Measurements from ENCODE around the gene IGSF9B. TPM values are rescaled to one million over a fixed set of nuclear protein-coding genes. Genes with fewer than 3 reads are reported as not detected.

The IGSF9B gene
- total and polyA plus RNA-seq, 2 experiments from 2014 or later = 0.04 TPM; not detected in 1

DNA sequence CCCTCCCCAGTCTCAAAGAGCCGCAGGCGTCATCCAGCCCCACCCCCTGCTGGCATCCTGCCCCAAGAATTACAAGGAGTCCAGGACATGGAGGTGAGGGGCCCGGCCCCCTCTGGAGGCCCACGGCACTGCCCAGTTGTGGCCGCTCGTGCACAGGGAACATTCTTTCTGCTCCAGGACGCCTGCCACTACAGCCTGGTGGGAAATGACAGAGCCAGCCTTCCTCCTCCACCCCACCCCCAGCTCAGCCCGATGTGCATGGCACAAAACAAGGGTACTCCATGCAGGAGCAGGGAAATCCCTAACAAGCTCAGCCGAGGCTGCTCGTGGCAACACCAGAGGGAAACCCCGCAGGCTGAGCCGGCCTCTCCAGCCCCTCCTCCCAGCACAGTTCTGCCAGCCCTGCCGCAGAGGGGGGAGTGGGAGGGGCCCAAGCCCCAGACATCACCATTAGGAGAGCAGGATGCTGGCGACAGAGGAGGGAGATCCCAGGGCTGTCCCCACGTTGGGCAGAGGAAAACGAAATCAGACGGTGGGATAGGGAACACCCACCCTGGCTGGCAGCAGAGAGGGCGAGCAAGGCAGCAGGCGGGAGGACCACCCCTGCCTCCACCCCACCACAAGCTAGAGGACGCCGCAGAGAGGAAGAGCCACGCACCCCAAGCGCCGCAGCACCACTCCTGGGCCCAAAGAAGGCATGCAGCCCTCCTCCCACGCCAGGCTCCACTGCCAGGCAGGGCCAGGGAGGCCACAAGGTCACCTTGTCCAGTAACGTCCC is 10.0 kb downstream of the IGSF9B start:
- Histone ChIP-seq H3K4me2 (ENCODE audit: unreplicated experiment) (no peak overlapping the region), H3K27ac (no peak overlapping the region), H3K9me2 (ENCODE audit: insufficient read depth) (no peaks in the 10 kb centered on the region), H3K9ac (no peak overlapping the region), H4K20me1 (ENCODE audit: insufficient read depth) (no peaks in the 10 kb centered on the region), H3K4me3 (no peak overlapping the region), H3K27me3 (replicated peaks; ENCODE audit: insufficient read depth) (peaks cover 6% of the 10 kb centered on the region; the same call in 1 of the 2 replicates), H3K9me3 (ENCODE audit: low read depth) (no peaks in the 10 kb centered on the region), H3F3A (ENCODE audit: insufficient read depth) (no peaks in the 10 kb centered on the region), H3K79me2 (ENCODE audit: insufficient read depth) (no peaks in the 10 kb centered on the region), H2AFZ (no peak overlapping the region), H3K36me3 (ENCODE audit: low read depth) (no peaks in the 10 kb centered on the region), H3K4me1 (ENCODE audit: insufficient read depth) (peaks cover 8% of the 10 kb centered on the region; the same call in 1 of the 2 replicates)
- in situ Hi-C loops (cut with MboI) = no loop called here
- DNase-seq = no peak
- 11 to 15% methylated on average over 22 to 25 of the region's 26 CpGs for WGBS, 2 experiments (ENCODE audit: low coverage in 1 of 2, low lambda C conversion rate in 2 of 2, missing lambda C conversion rate in 2 of 2)
- TF ChIP-seq EZH2phosphoT487 (IDR thresholded peaks at IDR 0.05; ENCODE audit: insufficient read depth, low read depth) (no peak), EZH2 (IDR thresholded peaks at IDR 0.05; ENCODE audit: insufficient read depth, poor library complexity, severe bottlenecking) (no peak)

DNA sequence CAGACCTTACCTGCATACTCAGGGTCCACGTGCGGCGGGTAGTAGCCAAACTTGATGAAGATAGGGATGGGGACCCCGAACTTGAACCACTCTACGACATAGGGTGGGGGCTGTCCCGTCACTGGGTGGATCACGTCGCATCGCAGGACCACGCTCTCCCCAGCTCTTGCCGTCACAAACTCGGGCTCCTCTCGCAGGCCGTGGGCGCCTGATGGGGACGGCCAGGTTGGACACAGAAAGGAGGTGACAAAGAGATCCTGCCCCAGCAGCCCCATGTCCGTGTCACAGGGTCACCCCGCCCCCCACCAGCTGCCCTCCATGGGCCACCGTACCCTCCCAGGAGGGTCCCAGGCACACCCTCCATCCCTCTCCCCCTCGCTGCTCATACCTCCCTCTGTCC is 10.7 kb downstream of the IGSF9B start:
- no peak overlapping the region for H3K4me2 ChIP-seq (ENCODE audit: unreplicated experiment)
- H3F3A ChIP-seq (ENCODE audit: insufficient read depth) = no peaks in the 10 kb centered on the region
- no peak overlapping the region for H3K4me3 ChIP-seq
- H2AFZ ChIP-seq = no peak overlapping the region
- no peaks in the 10 kb centered on the region for H3K79me2 ChIP-seq (ENCODE audit: insufficient read depth)
- TF ChIP-seq EZH2 (IDR thresholded peaks at IDR 0.05; ENCODE audit: insufficient read depth, poor library complexity, severe bottlenecking) = no peak
- no peak for TF ChIP-seq EZH2phosphoT487 (IDR thresholded peaks at IDR 0.05; ENCODE audit: insufficient read depth, low read depth)
- in situ Hi-C loops (cut with MboI) = no loop called here
- H4K20me1 ChIP-seq (ENCODE audit: insufficient read depth) = no peaks in the 10 kb centered on the region
- no peak for DNase-seq
- H3K4me1 ChIP-seq (ENCODE audit: insufficient read depth) = peaks cover 2% of the 10 kb centered on the region; the same call in 1 of the 2 replicates
- WGBS, 2 experiments (ENCODE audit: low coverage in 1 of 2, low lambda C conversion rate in 2 of 2, missing lambda C conversion rate in 2 of 2) = 81 to 82% methylated on average over 15 to 20 of the region's 20 CpGs
- H3K9ac ChIP-seq = no peak overlapping the region
- no peaks in the 10 kb centered on the region for H3K9me2 ChIP-seq (ENCODE audit: insufficient read depth)
- H3K27me3 ChIP-seq (replicated peaks; ENCODE audit: insufficient read depth) = peaks cover 6% of the 10 kb centered on the region; the same call in 1 of the 2 replicates
- no peak overlapping the region for H3K27ac ChIP-seq
- no peaks in the 10 kb centered on the region for H3K9me3 ChIP-seq (ENCODE audit: low read depth)
- H3K36me3 ChIP-seq (ENCODE audit: low read depth) = no peaks in the 10 kb centered on the region

DNA sequence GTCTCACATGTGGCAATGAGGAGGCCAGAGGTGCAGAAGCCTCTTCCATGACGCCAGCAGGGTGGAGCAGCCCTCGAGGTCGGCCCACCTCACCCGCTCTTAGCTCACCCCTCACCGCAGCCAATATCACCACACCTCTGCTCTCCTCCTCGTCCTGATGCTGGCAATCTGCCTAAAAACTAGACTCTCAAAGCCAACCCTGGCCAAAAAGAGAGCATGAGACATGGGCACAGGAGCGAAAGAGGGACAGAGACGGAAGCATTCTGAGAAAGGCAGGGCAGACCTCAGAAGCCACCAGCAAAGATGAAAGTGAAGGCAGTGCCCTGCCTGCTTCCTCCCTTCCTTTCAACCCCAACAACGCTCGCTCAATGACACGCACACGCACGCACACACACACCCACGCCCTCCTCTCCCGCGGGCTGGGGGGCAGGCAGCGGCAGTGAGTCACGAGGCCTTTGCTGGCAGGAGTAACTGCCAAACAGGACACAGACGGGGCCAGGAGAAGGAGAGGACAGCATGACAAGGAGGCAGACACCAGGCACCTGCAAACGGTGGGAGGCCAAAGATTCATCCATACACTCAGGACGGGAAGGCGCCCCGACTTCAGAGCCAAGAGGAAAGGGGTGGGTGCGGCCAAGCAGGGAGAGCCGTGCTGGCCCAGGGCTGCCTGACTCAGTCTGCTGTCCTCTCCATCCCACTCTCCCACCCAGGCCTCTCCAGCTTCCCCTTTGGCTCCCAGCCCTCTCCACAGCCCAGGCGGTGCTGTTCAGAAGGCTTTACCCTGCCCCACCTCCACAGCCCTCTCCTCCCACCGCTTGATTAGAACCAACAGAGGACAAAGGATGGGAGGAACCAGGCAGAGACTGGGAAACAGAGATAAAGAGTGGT is 11.4 kb downstream of the IGSF9B start:
- Histone ChIP-seq H3K9me2 (ENCODE audit: insufficient read depth) (no peaks in the 10 kb centered on the region), H3K9me3 (ENCODE audit: low read depth) (no peaks in the 10 kb centered on the region), H3F3A (ENCODE audit: insufficient read depth) (no peaks in the 10 kb centered on the region), H4K20me1 (ENCODE audit: insufficient read depth) (no peaks in the 10 kb centered on the region), H3K27ac (no peak overlapping the region), H3K36me3 (ENCODE audit: low read depth) (no peaks in the 10 kb centered on the region), H3K4me2 (ENCODE audit: unreplicated experiment) (no peak overlapping the region), H3K27me3 (replicated peaks; ENCODE audit: insufficient read depth) (peaks cover 6% of the 10 kb centered on the region; the same call in 1 of the 2 replicates), H3K9ac (no peak overlapping the region), H3K79me2 (ENCODE audit: insufficient read depth) (no peaks in the 10 kb centered on the region), H3K4me1 (ENCODE audit: insufficient read depth) (no peaks in the 10 kb centered on the region), H2AFZ (no peak overlapping the region), H3K4me3 (no peak overlapping the region)
- WGBS, 2 experiments (ENCODE audit: low coverage in 1 of 2, low lambda C conversion rate in 2 of 2, missing lambda C conversion rate in 2 of 2) = 62 to 63% methylated on average over 27 of the region's 27 CpGs
- peak; percentile 42 for DNase-seq
- TF ChIP-seq EZH2phosphoT487 (IDR thresholded peaks at IDR 0.05; ENCODE audit: insufficient read depth, low read depth) (no peak), EZH2 (IDR thresholded peaks at IDR 0.05; ENCODE audit: insufficient read depth, poor library complexity, severe bottlenecking) (no peak)
- in situ Hi-C loops (cut with MboI) = no loop called here

DNA sequence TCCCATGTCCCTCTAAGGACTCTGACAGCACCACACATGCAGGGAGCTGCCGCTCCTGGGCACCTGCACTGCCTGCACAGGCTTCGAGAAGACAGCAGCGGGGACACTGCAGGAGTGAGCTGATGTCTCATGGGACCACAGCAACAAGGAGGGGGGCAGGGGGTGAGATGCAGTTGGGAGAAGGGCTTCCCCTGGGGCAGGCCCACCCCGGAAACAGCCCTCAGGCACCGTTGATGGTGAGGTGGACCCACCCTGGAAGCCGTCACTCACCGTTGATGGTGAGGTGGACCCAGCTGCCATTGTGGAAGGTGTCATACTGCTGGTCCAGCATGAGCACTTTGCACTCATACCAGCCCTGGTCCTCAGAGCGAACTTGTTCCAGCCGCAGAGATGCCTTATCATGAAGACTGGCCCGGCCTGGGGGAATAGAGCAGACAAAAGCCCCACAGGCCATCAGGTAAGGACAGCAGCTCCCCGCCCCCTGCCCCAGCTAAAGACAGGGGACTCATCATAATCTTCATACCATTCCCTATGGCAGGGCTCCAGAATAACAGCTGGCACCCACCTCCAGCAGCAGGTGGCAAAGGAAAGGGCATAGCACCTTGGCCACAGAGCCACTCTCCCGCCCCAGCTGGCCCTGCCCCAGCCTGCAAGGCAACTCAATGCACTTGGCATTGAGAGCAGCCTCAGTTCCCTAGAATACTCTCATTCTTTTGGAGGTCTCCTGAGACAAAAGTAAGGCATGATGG is 12.6 kb downstream of the IGSF9B start:
- Histone ChIP-seq H3K4me1 (ENCODE audit: insufficient read depth) (no peaks in the 10 kb centered on the region), H3K9me3 (ENCODE audit: low read depth) (no peaks in the 10 kb centered on the region), H3K27ac (no peak overlapping the region), H4K20me1 (ENCODE audit: insufficient read depth) (no peaks in the 10 kb centered on the region), H3K4me2 (ENCODE audit: unreplicated experiment) (no peak overlapping the region), H3K9me2 (ENCODE audit: insufficient read depth) (no peaks in the 10 kb centered on the region), H3K9ac (no peak overlapping the region), H2AFZ (no peak overlapping the region), H3F3A (ENCODE audit: insufficient read depth) (no peaks in the 10 kb centered on the region), H3K36me3 (ENCODE audit: low read depth) (no peaks in the 10 kb centered on the region), H3K79me2 (ENCODE audit: insufficient read depth) (no peaks in the 10 kb centered on the region), H3K4me3 (no peak overlapping the region), H3K27me3 (replicated peaks; ENCODE audit: insufficient read depth) (peaks cover 6% of the 10 kb centered on the region; the same call in 1 of the 2 replicates)
- WGBS, 2 experiments (ENCODE audit: low coverage in 1 of 2, low lambda C conversion rate in 2 of 2, missing lambda C conversion rate in 2 of 2) = 54 to 62% methylated on average over 12 of the region's 12 CpGs
- no peak for TF ChIP-seq EZH2phosphoT487 (IDR thresholded peaks at IDR 0.05; ENCODE audit: insufficient read depth, low read depth)
- TF ChIP-seq EZH2 (IDR thresholded peaks at IDR 0.05; ENCODE audit: insufficient read depth, poor library complexity, severe bottlenecking) = no peak
- DNase-seq = no peak
- in situ Hi-C loops (cut with MboI) = no loop called here
